H54 (cell line): ENCODE data around the gene BAZ2B.

Experiments
- DNase-seq: peaks from one replicate; pipeline ENCODE4 v3.0.0; 2011; ENCODE audit warnings: low spot score, mixed read lengths; ENCODE audit not compliant: insufficient read length
- FAIRE-seq: peaks from 3 replicates; lab custom pipeline; 2011; peaks lifted over from hg19 to GRCh38; lab: Jason Lieb, UNC
- POLR2A ChIP-seq: IDR thresholded peaks from 2 replicates; pipeline ENCODE4 v1.6.1; 2011; ENCODE audit warnings: low read depth, mild to moderate bottlenecking, low read length

Gene BAZ2B

GRCh38 chr2:159516241-159516758 is 100.0 kb downstream of the BAZ2B start:
- no peak for TF ChIP-seq POLR2A
- FAIRE-seq (peak; percentile 86), DNase-seq (no peak)

GRCh38 chr2:159515441-159515840 is 100.9 kb downstream of the BAZ2B start:
- TF ChIP-seq POLR2A, result no peak
- FAIRE-seq (peak; percentile 55), DNase-seq (no peak)

DNA sequence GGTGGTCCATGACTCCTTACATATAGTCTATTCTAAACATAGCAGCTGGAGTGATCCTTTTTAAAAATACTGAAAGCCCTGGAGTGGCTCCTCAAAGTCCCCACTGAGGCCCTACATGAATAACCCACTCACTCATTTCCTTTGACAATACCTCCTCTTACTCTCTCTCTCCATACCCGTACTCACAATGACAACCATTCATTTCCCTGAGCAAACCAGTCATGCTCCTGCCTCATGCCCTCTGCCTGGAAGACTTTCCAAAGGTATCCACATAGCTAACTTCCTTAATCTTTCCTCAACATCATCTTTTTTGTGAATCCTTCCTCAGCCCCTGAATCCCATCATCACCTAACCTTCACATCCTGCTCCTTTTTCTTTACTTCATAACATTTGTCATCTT is 102.6 kb downstream of the BAZ2B start:
- FAIRE-seq, result no peak
- DNase-seq, result no peak
- TF ChIP-seq POLR2A, result no peak

- no peak for DNase-seq
- TF ChIP-seq POLR2A, result no peak
- no peak for FAIRE-seq
Observed at GRCh38 chr2:159508140-159508539, 108.2 kb downstream of the BAZ2B start.

DNA sequence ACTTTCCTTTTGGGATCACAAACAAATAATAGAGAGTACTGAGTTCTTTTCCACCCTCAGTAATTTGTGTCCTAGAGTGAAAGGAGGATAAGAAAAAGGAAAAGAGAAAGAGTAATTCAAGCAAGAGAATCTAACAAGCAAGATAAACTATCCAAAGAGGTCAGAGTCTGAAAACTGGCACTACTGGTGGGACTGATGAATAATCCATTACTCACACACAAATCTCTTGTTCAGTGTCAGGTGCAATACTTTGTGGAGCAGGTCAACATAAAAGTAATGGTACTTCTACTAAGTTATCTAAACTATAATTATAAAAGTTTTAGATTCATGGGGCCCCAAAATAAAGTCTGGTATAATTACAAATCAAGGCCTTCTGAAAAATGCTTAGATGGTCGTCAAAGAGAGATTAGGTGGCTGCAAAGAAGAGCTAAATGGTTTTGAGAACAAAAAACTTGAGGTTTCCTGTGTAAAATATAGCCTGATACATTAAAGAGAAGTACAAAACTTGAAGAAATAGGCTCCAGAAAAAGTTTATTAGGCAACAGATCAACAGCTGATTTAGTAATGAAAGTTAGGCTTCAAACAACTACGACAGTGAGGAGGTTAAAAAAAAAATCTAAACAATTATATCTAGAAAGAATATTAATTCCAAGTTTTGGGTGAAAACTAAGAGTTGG is 109.4 kb downstream of the BAZ2B start:
- peak; percentile 11 for DNase-seq
- no peak for TF ChIP-seq POLR2A
- peak; percentile 93 for FAIRE-seq

- no peak for DNase-seq
- TF ChIP-seq POLR2A, result no peak
- peak; percentile 30 for FAIRE-seq
Observed at GRCh38 chr2:159506202-159506601, 110.1 kb downstream of the BAZ2B start.

GRCh38 chr2:159505196-159505595 is 111.2 kb downstream of the BAZ2B start:
- DNase-seq (no peak), FAIRE-seq (no peak)
- TF ChIP-seq POLR2A, result no peak

GRCh38 chr2:159501743-159502142 is 114.6 kb downstream of the BAZ2B start:
- FAIRE-seq, result peak; percentile 20
- DNase-seq, result no peak
- no peak for TF ChIP-seq POLR2A

- DNase-seq (no peak), FAIRE-seq (peak; percentile 62)
- TF ChIP-seq POLR2A, result no peak
Observed at GRCh38 chr2:159497847-159498246, 118.5 kb downstream of the BAZ2B start.

DNA sequence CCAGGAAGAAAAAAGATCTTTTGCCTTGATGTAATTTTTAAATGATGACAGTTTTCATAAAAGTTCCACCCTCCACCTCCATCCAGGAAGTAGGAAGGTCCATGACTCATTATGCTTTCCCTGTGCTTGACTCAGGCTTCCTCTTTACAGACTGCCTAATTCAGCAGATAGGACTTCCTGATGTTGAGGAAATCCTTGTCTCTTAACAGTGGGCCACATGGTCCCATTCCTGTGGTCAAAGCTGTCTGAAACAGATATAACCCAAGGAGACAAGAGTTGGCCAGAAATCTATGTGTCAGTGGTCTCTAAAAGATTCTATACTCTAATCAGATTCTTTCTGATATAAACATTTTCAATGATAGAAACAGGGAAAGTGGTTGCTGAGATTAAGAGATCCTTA is 119.1 kb downstream of the BAZ2B start:
- FAIRE-seq (peak; percentile 100), DNase-seq (peak; percentile 54)
- TF ChIP-seq POLR2A, result no peak

- no peak for TF ChIP-seq POLR2A
- DNase-seq (no peak), FAIRE-seq (no peak)
Observed at GRCh38 chr2:159489476-159489875, 126.9 kb downstream of the BAZ2B start.

DNA sequence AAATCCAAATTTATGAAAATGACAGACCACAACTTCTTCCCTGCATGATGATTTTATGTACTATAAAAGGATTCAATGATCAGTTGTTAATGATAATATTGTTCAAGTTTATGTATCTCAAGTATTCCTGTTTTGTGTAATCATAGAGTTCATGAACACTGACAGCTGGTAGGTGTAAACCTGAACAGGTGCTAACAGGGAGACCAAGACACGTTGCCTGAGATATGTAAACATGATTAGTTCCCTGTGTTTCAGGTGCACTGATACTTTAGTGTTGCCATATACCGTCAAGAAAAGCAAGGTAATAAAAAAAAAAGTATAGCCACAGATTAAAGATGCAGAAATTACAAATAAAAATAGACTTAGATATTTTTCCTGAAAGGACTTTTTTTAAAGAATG is 131.8 kb downstream of the BAZ2B start:
- TF ChIP-seq POLR2A, result no peak
- no peak for DNase-seq
- FAIRE-seq, result no peak

DNA sequence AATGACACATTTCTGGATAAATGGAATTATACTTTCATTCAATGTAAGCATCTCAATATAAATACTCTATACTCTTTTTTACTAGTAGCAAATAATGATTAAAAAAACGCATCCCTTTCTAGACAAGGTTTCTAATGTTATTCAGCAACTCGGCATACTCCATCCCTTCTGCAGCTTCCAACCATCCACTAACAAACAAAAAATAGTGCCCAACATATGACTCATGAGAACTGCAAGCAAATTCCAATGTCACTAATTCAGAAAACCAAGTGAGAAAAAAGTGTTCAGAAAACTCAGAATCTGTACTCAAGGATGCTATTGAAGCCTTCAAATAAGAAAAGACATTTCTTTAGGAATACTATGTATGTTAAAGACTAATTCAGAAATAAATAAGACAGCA is 140.0 kb downstream of the BAZ2B start:
- no peak for TF ChIP-seq POLR2A
- no peak for FAIRE-seq
- no peak for DNase-seq

DNA sequence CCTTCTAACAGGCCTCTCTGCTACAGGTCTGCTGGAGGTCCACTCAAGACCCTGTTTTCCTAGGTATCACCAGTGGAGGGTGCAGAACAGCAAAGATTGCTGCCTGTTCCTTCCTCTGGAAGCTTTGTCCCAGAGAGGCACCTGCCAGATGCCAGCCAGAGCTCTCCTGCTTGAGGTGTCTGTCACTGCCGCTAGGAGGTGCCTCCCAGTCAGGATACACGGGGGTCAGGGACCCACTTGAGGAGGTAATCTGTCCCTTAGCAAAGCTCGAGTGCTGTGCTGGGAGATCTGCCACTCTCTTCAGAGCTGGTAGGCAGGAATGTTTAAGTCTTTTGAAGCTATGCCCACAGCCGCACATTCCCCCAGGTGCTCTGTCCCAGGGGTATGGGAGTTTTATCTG is 140.6 kb downstream of the BAZ2B start:
- no peak for DNase-seq

GRCh38 chr2:159471340-159471739 is 145.0 kb downstream of the BAZ2B start:
- DNase-seq, result no peak
- no peak for TF ChIP-seq POLR2A
- FAIRE-seq, result no peak

More for the DNA sequence above, 140.6 kb downstream of the BAZ2B start:
- no peak for FAIRE-seq
- no peak for TF ChIP-seq POLR2A
